ENCODE measurements around the gene TRIM34.

DNA sequence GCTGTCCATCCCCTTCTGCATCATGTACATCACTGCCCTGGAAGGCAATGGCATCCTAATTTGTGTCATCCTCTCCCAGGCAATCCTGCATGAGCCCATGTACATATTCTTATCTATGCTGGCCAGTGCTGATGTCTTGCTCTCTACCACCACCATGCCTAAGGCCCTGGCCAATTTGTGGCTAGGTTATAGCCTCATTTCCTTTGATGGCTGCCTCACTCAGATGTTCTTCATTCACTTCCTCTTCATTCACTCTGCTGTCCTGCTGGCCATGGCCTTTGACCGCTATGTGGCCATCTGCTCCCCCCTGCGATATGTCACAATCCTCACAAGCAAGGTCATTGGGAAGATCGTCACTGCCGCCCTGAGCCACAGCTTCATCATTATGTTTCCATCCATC lies 43.8 kb upstream of the TRIM34 start:
- TF ChIP-seq CTCF (IDR thresholded peaks at IDR 0.05 in 8 of 11, conservative IDR thresholded peaks at IDR 0.05 in 3 of 11) (no peak), POLR2AphosphoS5 (IDR thresholded peaks at IDR 0.05) (no peak), POLR2A (IDR thresholded peaks at IDR 0.05) (no peak)
